Stimulated activated memory B cell treated with anti-CD40 and anti-IgM and Interleukin-4, amounts not matched to agents 10 μg/mL and 1 μg/mL and 100 μg/mL, for 72 hours (primary cell): ENCODE measurements around the gene LRRC4B.
"Not testable (repeated sequence)": the region's sequence is repeated elsewhere in the genome, so short reads cannot be mapped to it uniquely, and the experiment has no call there.

Source experiments
- ATAC-seq: fragments of 150-1000 bp; cut with Tn5 transposase; 2 replicates; pipeline ENCODE4 v1.10.0; 2021
- H3K27ac Mint-ChIP-seq: one replicate; pipeline ENCODE4 v1.8.0; 2022; ENCODE audit warnings: mild to moderate bottlenecking, mixed read lengths
- H3K27me3 Mint-ChIP-seq: one replicate; pipeline ENCODE4 v1.8.0; 2022; ENCODE audit warnings: mixed read lengths
- H3K36me3 Mint-ChIP-seq: one replicate; pipeline ENCODE4 v1.8.0; 2022; ENCODE audit warnings: mixed read lengths
- H3K4me1 Mint-ChIP-seq: one replicate; pipeline ENCODE4 v1.8.0; 2022; ENCODE audit warnings: mixed read lengths
- H3K4me3 Mint-ChIP-seq: one replicate; pipeline ENCODE4 v1.8.0; 2022; ENCODE audit warnings: mild to moderate bottlenecking, moderate library complexity, mixed read lengths
- H3K9me3 Mint-ChIP-seq: one replicate; pipeline ENCODE4 v1.8.0; 2022; ENCODE audit warnings: mixed read lengths

Gene LRRC4B

GRCh38 chr19:50567882-50568727, at the start of gene LRRC4B:
TSS of gene LRRC4B (minus strand) at chr19:50568435. CDS start at chr19:50548838, 19,597 bp downstream.
- Mint-ChIP-seq H3K9me3 (no peaks in the 10 kb centered on the region), H3K36me3 (no peaks in the 10 kb centered on the region), H3K4me3 (no peak within 1 kb of the TSS), H3K27me3 (peaks cover 61% of the 10 kb centered on the region), H3K4me1 (peaks cover 27% of the 10 kb centered on the region), H3K27ac (no peak within 1 kb of the TSS)
- no peak for ATAC-seq

GRCh38 chr19:50612504-50613404, 44.5 kb upstream of the LRRC4B start:
- not testable (repeated sequence) for H3K4me3 Mint-ChIP-seq

GRCh38 chr19:50607874-50608785, 39.9 kb upstream of the LRRC4B start:
- Mint-ChIP-seq H3K9me3 (peaks cover 12% of the 10 kb centered on the region), H3K27me3 (peaks cover 39% of the 10 kb centered on the region), H3K4me3 (peak overlapping the region; percentile 12), H3K4me1 (peaks cover 16% of the 10 kb centered on the region), H3K36me3 (peaks cover 6% of the 10 kb centered on the region), H3K27ac (no peak overlapping the region)
- ATAC-seq, result peak; percentile 85

More at GRCh38 chr19:50612504-50613404, 44.5 kb upstream of the LRRC4B start:
- not testable (repeated sequence) for H3K36me3 Mint-ChIP-seq, ATAC-seq, H3K4me1 Mint-ChIP-seq, H3K27me3 Mint-ChIP-seq, H3K9me3 Mint-ChIP-seq, H3K27ac Mint-ChIP-seq

GRCh38 chr19:50607388-50607787, 39.2 kb upstream of the LRRC4B start:
- H3K4me1 Mint-ChIP-seq, result peaks cover 16% of the 10 kb centered on the region
- no peak overlapping the region for H3K27ac Mint-ChIP-seq
- ATAC-seq, result no peak
- peaks cover 46% of the 10 kb centered on the region for H3K27me3 Mint-ChIP-seq
- peak overlapping the region; percentile 12 for H3K4me3 Mint-ChIP-seq
- H3K36me3 Mint-ChIP-seq, result peaks cover 6% of the 10 kb centered on the region
- H3K9me3 Mint-ChIP-seq, result peaks cover 16% of the 10 kb centered on the region

GRCh38 chr19:50606059-50606836, 38.0 kb upstream of the LRRC4B start:
- H3K27ac Mint-ChIP-seq, ATAC-seq, H3K36me3 Mint-ChIP-seq, H3K4me3 Mint-ChIP-seq: not testable (repeated sequence)
- Mint-ChIP-seq H3K4me1 (peaks cover 16% of the 10 kb centered on the region), H3K9me3 (peaks cover 16% of the 10 kb centered on the region), H3K27me3 (peaks cover 57% of the 10 kb centered on the region)

- H3K27ac Mint-ChIP-seq, H3K36me3 Mint-ChIP-seq, H3K4me3 Mint-ChIP-seq, ATAC-seq: not testable (repeated sequence)
- peaks cover 16% of the 10 kb centered on the region for H3K9me3 Mint-ChIP-seq
- H3K27me3 Mint-ChIP-seq, result peaks cover 66% of the 10 kb centered on the region
- H3K4me1 Mint-ChIP-seq, result peaks cover 16% of the 10 kb centered on the region
Observed at GRCh38 chr19:50604264-50605073, 36.2 kb upstream of the LRRC4B start.

GRCh38 chr19:50602935-50603334, 34.7 kb upstream of the LRRC4B start:
- Mint-ChIP-seq H3K9me3 (peaks cover 11% of the 10 kb centered on the region), H3K4me1 (peaks cover 9% of the 10 kb centered on the region), H3K27ac (no peak overlapping the region), H3K4me3 (no peak overlapping the region), H3K27me3 (peaks cover 60% of the 10 kb centered on the region), H3K36me3 (peaks cover 6% of the 10 kb centered on the region)
- no peak for ATAC-seq

- Mint-ChIP-seq H3K4me1 (peaks cover 5% of the 10 kb centered on the region), H3K4me3 (no peak overlapping the region), H3K27me3 (peaks cover 56% of the 10 kb centered on the region)
Observed at GRCh38 chr19:50602496-50602895, 34.3 kb upstream of the LRRC4B start.

GRCh38 chr19:50602089-50602422, 33.8 kb upstream of the LRRC4B start:
- H3K4me1 Mint-ChIP-seq, result peaks cover under 1% of the 10 kb centered on the region
- H3K27me3 Mint-ChIP-seq, result peaks cover 51% of the 10 kb centered on the region
- peaks cover 4% of the 10 kb centered on the region for H3K9me3 Mint-ChIP-seq
- no peak overlapping the region for H3K27ac Mint-ChIP-seq
- no peak for ATAC-seq
- H3K4me3 Mint-ChIP-seq, result no peak overlapping the region
- peaks cover under 1% of the 10 kb centered on the region for H3K36me3 Mint-ChIP-seq

More at GRCh38 chr19:50602496-50602895, 34.3 kb upstream of the LRRC4B start:
- no peak for ATAC-seq
- Mint-ChIP-seq H3K27ac (no peak overlapping the region), H3K9me3 (peaks cover 9% of the 10 kb centered on the region), H3K36me3 (peaks cover 5% of the 10 kb centered on the region)

GRCh38 chr19:50601407-50602088, 33.3 kb upstream of the LRRC4B start:
- Mint-ChIP-seq H3K4me3 (no peak overlapping the region), H3K27ac (no peak overlapping the region)

GRCh38 chr19:50599427-50599826, 31.2 kb upstream of the LRRC4B start:
- Mint-ChIP-seq H3K36me3 (no peaks in the 10 kb centered on the region), H3K4me3 (no peak overlapping the region), H3K27me3 (peaks cover 52% of the 10 kb centered on the region), H3K27ac (no peak overlapping the region), H3K4me1 (no peaks in the 10 kb centered on the region), H3K9me3 (peaks cover 4% of the 10 kb centered on the region)
- no peak for ATAC-seq

More at GRCh38 chr19:50601407-50602088, 33.3 kb upstream of the LRRC4B start:
- H3K4me1 Mint-ChIP-seq, result no peaks in the 10 kb centered on the region
- H3K9me3 Mint-ChIP-seq, result peaks cover 4% of the 10 kb centered on the region
- H3K36me3 Mint-ChIP-seq, result no peaks in the 10 kb centered on the region
- peaks cover 47% of the 10 kb centered on the region for H3K27me3 Mint-ChIP-seq
- ATAC-seq, result no peak

- H3K4me3 Mint-ChIP-seq, result no peak overlapping the region
- no peak overlapping the region for H3K27ac Mint-ChIP-seq
- ATAC-seq, result no peak
- H3K36me3 Mint-ChIP-seq, result no peaks in the 10 kb centered on the region
- H3K27me3 Mint-ChIP-seq, result peaks cover 14% of the 10 kb centered on the region
- H3K4me1 Mint-ChIP-seq, result no peaks in the 10 kb centered on the region
- H3K9me3 Mint-ChIP-seq, result peaks cover 5% of the 10 kb centered on the region
Observed at GRCh38 chr19:50590191-50590590, 22.0 kb upstream of the LRRC4B start.
